Measurements from ENCODE around the gene ARCN1.
A peak's percentile ranks its signal among the peaks of the same experiment; 100 is the strongest.

The ARCN1 gene

DNA sequence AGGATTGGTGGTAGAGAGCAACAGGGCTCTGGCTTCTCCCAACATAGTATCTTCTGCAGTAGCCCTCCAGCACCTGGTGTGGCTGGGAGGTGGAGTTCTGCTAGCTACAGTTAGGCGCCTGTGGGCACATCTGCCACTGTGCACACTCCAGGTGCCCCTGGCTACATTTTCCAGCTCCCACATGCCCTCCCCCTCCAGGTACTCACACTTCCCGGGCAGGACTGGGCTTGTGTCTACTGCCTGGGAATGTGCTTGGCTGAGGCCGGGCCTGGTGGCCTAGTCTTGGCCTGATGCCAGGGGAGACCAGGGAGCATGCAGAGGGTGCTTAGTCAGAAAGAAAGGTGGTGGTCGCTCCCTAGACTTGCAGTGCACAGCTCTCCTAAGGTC is 51.1 kb downstream of the ARCN1 start:
- DNase-seq: no peak

DNA sequence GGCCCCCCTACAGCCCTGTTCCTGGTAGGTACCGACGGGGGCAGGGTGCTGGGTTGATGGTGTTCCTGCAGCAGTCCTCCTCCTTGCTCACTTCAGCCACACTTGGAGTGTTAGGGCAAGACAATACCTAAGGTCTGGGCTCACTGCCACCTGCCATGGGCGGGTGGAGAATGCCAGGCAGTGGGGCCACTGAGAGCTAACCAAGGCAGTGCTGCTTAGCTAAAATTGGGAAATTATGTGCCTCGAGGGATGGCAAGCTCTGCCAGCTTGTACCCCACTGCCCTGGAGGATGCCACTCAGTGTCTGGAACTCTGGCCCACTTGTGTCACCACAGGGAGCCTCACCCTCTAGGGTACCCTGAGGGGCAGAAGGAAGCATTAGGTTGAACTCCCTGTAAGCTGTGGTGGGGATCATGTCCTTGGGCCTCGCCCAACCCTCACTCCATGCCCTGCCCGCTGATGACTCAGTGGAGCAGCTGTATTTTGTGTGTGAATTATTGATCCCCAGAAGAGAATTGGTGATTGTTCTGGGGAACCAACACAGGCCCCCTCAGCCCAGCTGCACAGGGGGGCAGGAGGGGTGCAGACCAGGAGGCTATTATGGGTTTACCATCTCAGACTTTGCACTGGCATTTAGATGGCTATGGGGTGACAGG is 53.0 kb downstream of the ARCN1 start:
- no peak for DNase-seq

DNA sequence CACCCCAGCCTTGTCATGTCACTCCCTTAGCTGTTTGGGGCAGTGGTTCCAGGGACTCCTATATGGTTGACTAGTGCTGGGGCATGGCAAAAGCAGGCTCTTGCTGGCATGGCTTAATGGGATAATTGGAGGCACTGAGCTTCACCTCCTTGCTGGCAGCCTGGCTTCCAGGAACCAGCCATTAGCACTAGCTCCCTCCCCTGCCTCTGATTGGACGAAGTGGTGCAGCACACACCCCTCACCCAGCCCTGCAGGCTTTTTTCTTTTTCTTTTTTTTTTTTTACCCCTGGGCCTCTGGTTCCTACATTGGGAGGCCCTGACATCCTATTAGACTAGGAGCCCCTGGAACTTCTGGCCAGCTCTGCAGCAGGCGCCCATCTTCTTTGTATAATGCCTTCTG is 53.8 kb downstream of the ARCN1 start:
- no peak for DNase-seq

DNA sequence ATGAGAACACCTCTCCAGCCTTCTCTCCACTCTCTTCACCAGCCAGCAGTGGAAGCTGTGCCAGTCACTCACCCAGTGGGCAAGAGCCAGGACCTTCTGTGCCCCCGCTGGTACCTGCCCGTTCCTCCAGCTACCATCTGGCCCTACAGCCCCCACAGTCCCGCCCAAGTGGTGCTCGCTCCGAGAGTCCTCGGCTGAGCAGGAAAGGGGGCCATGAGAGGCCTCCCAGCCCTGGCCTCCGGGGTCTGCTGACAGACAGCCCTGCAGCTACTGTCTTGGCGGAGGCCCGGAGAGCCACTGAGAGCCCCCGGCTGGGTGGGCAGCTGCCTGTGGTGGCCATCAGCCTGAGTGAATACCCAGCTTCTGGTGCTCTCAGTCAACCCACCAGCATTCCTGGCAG is 55.4 kb downstream of the ARCN1 start:
- DNase-seq: no peak

DNA sequence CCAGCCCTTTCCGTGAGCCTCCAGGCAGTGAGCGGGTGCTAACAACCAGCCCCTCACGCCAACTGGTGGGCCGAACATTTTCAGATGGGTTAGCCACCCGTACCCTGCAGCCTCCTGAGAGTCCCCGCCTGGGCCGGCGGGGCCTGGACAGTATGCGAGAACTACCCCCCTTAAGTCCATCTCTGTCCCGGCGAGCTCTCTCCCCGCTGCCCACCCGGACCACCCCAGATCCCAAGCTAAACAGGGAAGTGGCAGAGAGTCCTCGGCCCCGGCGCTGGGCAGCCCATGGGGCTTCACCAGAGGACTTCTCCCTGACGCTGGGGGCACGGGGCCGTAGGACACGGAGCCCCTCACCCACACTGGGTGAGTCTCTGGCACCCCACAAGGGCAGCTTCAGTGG is 55.8 kb downstream of the ARCN1 start:
- DNase-seq: no peak

DNA sequence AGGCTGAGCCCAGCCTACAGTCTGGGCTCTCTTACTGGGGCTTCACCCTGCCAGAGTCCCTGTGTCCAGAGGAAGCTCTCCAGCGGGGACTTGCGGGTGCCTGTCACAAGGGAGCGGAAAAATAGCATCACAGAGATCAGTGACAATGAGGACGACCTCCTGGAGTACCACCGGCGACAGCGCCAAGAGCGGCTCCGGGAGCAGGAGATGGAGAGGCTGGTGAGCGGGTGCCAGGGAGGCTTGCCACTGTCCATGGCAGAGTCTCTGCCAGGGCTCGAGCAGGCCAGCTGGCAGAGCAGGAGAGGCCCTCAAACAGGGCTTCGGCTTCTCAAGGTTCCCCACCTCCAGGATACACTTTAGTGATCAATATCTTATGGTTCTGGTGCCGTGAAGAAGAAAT is 56.2 kb downstream of the ARCN1 start:
- DNase-seq: no peak

DNA sequence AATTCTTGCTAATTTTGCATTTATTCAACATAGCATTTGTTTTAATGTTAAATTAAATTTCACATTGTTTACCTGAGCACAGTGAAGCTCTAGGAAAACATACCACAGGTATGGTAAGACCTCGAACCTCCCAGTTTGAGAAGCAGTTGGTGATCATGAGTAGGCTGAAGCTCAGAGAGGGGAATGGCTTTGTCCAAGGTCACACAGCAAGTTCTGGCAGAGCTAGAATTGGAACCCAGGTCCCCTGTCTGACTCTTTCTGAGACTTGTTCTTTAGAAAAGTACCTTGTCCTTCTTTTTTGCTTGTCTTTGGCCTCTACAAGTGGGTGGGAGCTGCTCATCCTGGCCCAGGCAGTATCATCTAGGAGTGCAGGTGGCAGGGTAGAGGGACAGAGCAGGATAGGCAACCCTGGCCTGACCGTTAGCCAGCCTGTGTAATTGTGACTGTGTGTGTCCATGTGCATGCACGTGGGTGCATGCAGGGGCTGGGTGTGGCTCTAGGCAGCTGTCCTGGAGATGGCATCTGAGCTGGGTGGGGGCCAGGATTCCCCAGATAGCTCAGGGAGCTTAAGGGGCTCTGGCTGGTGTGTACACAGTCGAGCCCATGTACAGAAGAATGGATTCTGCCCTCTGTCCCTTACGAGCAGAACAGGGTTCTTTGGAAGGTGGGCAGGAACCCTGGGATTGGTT is 56.8 kb downstream of the ARCN1 start:
- DNase-seq: no peak

DNA sequence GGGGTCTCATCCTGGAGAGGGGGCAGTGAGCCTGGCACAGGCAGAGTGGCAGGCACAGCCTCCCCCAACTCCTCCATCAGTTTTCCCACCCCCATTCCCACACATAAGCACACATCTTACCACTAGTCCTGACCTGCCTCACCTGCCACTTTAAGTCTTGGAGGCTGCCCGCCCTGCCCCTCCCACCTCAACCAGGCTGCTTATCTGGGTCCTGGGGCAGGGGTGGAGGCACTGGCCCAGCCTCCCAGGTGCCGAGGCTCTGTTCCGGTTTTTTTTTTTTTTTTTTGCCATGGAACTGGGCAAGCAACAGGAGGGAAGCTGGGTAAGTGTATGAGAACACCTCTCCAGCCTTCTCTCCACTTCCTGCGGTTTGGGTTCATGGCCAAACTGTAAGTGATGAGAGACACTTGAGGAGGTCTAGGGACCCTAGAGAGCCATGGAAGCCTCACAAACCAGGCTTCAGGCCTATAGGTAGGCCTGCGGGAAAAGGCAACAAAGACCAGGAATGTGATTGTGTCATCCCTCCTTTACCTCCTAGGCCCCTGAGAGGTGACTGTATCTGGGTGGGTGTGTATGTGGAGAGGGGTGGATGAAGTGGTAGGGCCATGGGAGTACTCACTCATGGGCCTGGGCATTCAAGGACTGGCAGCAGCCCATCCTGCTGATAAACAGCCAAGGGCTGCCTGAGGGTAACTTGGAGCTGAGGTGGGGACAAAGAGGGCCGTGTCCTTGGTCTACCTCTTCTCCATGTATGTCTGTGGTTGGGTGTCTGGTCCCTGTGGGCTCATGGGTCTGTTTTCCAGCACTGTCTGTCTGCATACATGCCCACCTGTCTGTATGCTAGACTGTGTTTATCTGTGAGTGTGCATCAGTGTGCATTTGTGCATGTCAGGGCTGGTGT is 57.8 kb downstream of the ARCN1 start:
- no peak for DNase-seq

DNA sequence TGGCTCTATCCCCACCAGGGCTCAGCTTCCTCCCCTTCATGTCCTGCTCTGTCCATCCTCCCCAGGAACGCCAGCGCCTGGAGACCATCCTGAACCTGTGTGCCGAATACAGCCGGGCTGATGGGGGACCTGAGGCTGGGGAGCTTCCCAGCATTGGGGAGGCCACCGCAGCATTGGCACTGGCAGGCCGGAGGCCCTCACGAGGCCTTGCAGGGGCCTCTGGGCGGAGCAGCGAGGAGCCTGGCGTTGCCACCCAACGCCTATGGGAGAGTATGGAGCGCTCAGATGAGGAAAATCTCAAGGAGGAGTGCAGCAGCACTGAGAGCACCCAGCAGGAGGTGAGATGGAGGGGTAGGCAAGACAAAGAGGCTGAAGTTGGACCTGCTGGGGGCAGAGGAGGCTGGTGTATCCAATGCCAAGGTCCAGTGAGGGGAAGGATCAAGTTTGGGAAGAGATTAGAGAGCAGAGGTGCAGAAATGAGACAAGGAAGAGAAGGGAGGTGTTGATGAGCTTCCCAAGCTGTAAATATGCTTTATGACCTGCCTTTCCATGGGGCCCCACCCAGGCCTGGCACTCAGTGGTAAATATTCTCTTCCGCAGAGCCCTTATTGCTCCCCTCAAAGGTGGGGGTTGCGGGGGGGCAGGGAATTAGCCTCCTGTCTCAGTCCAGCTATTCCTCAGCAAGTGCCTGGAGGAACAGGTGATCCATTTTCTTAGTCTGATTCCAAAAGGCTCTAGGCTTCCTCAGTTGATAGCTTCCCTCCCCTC is 59.1 kb downstream of the ARCN1 start:
- DNase-seq: no peak

DNA sequence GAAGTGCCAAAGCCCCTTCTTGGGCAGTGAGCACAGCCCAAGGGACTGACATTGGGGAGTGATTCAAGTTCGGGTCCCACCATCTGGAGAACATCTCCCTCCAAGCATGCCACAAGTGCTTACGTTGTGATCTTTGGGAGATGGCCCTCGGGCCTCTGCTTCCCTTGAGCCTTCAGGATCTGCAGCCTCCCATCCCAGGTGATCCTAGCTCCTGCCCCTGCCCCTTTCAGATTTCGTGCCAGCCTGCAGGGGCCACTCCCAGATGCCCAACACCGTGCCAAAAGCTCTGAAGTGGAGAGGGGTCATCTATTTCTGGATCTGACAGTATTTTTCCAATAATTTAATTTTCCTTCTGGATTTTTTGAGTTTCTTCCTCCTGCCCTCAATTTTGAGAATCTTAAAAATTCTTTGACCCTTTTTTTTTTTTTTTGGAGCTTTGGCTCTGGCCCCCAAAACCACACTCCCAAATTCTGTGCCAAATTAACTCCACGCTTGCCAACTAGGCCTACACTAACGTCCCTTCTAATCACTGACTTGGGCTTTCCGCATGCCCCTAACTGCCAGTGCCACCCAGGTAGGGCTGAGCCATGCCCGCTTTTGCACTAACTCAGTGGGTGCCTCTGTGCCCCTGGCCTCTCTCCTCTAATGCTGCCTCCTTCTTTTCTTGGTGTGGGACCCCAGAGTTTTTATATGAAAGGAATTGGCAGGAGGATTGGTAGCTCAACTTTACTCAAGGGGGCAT is 60.5 kb downstream of the ARCN1 start:
- no peak for DNase-seq

DNA sequence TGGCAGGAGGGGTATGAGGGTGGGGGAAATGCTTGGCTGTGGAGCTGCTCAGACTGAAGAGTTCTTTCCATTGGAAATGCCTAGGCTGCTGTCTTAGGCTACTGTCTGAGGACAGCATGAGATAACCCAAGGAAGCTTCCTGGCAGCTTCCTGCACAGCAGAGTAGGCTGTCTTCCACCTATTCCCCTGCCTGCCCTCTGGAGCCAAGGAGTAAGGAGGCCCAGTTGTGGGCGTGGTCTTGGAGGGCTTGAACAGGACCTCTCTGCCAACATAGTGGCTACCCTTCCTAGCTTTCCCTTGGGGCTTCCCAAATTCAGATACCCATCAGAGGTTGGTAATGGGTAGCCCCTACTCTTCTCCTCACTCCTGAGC is 61.1 kb downstream of the ARCN1 start:
- no peak for DNase-seq

DNA sequence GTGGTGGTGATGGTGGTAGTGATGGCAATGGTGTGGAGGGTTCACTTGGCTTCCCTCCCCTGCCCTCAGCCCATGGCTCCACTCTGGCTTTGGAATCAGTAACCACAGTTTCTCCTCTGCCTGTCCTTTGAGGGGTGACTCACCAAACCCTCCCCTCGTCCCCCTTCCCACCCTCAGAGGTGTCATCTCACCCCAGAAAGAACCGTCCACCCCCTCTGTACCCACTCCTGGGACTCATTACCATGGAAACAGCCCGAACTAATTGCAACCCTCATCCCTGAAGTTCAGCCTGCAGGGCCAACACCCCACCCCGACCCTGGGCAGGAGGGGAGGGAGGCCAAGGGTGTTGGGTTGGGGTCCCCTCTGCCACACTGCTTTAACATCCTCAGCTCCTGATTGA is 61.8 kb downstream of the ARCN1 start:
- DNase-seq: no peak

DNA sequence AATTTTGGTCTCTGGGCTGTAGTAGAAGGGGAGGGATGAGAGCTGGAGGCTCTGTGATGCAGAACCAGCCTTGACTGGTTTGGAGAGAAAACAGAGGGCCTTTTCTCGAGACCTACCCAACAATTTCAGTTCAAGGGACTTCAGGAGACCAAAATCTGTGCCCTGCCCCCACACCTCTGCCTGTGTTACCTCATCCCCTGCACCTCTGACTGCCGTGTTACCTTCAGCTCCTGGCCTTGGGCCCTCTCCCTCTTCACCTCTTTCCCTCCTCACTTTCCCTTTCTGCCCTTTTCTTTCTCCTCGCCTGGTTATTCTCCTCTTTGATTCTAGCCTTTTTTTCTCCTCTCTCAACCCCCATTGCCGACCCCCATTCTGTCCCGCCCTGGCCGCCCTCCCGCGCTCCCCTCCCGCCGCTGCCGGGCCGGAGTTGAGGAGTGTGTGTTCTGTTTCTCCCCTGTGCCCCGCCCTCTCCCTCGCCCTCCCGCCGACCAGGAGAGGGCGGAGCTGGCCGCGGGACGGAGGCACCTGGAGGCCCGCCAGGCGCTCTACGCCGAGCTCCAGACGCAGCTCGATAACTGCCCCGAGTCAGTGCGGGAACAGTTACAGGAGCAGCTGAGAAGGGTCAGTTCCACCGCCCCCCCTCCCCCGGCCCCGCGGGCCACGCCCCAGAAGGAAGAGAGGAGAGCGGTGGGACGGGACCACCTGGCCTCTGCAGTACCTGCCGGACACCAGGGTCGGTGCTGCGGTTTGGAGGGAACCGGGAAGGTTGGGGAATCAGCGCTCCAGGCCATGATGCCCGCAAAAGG is 62.4 kb downstream of the ARCN1 start:
- peak; percentile 28 for DNase-seq

DNA sequence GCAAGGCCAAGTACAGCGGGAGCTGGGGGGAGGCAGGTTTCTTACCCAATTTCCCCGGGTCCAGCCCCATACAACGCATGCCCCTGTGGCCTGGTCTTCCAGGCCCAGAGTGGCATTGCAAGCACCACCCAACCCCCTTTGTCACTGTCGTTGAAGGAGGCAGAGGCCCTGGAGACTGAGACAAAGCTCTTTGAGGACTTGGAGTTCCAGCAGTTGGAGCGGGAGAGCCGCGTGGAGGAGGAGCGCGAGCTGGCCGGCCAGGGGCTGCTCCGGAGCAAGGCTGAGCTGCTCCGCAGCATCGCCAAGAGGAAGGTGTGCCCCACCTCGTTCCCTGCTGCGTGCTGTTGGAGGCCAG is 63.0 kb downstream of the ARCN1 start:
- no peak for DNase-seq

DNA sequence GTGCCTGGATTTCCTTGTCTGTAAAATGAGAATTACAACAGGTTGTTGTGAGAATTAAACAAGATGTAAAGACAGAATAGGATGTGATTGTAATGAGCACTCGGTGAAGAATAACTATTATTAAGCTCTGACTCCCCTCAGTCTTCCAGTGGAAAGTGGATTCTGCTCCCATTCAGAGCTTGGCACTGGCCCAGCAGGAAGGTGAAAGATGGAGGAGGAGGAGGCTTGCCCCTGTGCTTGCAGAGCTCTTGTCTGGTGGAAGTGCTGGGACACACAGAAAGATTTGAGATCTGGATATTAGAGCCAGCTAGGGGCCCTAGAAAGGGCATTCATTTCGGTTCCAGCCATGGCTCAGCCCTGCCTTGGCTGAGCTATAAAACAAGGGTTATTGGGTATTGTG is 63.4 kb downstream of the ARCN1 start:
- DNase-seq: no peak

DNA sequence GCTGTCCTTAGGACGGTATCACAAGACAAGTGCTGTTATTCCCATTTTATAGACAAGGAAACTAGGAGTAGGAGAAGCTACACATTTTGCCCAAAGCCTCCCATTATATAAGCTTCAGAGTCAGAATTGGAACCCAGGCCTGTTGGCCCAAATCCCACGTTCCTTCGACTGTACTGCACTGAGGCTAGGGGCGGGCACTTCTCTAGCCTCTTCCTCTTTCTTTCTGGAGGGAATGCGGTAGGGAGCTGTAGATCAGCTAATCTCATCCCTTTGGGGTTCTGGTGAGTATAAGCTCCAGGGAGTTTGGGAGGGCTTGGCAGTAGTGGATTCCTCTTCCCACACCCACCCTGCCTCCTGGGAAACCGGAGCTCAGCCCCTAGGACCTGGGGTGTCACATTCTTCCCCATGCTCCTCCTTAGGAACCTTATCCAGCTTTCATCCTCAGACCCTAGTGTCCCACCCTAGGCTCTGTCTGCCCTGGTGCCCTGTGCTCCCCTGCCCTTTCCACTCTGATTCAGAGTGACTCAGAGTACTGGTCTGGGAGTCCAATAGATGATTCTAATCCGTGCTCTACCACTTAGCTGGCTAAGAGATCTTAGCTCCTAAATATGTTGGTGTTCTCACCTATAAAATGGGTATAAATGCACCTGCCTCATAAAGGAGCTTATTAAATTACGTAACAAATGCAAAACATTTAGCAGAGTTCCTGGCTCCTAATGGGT is 64.5 kb downstream of the ARCN1 start:
- no peak for DNase-seq

DNA sequence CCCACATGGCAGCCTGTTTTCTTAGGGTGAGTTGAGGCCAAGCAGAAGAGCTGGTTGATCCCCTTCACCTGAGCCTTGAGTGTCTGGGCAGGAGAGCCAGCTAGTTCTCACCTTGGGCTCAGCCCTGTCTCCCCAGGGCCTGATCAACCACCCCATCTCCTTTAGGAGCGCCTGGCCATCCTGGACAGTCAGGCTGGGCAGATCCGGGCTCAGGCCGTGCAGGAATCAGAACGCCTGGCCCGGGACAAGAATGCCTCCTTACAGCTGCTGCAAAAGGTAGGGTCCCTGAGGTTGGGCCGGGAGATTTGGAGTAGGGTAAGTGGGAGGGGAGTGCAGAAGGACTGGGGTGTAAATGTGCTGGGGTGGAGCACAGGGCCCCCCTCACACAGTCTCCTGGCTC is 66.5 kb downstream of the ARCN1 start:
- no peak for DNase-seq

DNA sequence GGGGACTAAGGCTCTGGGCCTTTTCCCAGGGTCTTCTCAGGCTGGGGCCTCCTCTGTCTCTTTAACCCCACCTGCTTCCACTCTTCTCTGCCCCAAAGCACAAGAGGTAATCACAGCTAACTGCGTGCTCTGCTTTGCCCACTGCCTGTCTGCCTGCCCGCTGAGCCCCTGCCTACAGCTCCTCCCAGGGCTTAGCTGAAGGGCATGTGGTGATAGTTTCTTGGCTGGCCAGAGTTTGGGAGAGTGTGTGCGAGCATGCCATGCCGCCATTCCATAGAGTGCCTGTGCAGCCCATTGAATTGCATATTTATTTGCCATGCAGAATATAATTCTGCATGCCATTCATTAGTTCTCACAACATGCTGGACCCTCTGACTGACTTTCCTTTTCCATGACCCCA is 67.7 kb downstream of the ARCN1 start:
- no peak for DNase-seq

DNA sequence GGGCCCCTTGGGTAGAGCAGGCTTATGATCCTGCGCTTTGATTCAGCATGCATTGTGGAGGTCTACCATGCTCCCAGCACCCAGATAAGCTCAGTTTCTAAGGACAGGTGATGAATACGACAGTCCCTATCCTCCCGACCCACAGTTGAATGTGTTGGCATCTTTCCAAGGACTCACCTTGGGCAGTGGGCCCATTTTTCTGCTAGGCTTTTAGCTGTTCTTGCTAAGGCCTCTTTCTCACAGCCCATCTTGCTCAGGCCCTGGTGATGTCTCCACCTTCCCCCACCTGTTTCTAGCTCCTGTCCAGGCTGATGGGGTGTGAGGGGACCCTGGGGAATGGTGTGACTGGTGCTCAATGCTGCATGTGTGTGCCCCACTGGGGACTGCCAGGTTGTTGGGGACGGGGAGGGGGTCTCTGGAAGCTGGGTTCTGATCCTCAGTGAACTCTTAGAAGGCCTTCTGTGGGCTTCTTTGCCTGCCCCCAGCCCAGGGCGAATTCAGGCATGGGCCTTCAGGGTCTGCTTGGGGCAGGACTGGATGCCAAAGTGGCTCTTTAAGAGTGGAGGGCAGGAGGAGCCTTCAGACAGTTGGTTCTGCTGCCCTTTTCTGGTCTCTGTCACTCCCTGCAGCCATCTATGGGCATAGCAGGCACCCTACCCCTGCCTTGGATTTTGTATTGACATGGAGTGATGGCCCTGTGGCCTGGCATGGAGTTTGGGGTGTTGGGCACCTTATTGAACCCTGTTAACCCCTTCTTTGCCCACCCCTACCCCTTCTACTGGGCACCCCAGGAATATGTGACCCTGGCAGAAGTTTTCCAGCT is 68.3 kb downstream of the ARCN1 start:
- DNase-seq: no peak

DNA sequence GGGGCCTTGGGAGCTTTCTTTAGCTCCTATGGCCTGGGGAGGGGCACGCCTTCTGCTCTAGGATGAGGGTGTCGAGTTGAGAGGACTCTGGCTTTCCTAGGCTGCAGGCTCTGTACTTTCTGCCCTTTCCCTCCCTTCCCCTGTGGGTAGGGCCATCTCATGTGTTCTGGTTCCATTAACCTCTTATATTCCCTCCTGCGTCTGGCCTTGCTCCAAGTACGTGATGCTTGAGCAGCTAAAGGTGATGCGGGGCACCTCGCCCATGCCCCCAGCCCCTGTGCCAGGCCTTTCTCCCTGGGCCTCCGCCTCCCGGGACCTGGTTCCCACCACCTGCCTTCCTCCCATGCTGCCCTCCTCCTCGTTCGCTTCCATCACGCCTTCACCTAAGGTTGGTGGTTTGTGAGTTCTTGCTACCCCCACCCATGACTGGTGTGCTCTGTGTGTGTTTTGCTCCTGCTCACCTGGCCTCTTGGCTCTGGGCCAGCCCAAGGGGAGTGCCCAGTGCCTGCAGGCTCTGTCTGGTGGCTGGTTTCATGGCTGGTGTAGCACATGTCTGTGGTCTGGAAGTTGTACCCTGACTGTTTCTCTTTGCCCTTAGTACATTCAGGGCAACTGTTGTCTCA is 69.3 kb downstream of the ARCN1 start:
- no peak for DNase-seq
